ENCODE measurements around the gene EIF2AK3. TPM values are rescaled to one million over a fixed set of nuclear protein-coding genes. Genes with fewer than 3 reads are reported as not detected.
"Not testable (repeated sequence)": the region's sequence is repeated elsewhere in the genome, so short reads cannot be mapped to it uniquely, and the experiment has no call there.

The EIF2AK3 gene
- polyA plus RNA-seq, 10 donors, result 16.7 to 25.4 (median 18.8) TPM

GRCh38 chr2:88600038-88600465, 27.2 kb downstream of the EIF2AK3 start:
- peak; percentile 46 to 82 (median 79) for DNase-seq

GRCh38 chr2:88599527-88599926, 27.7 kb downstream of the EIF2AK3 start:
- no peak for DNase-seq

GRCh38 chr2:88597168-88597567, 30.1 kb downstream of the EIF2AK3 start:
- DNase-seq, result no peak

- DNase-seq, result no peak
Observed at GRCh38 chr2:88596141-88596830, 31.0 kb downstream of the EIF2AK3 start.

GRCh38 chr2:88591698-88592097, 35.6 kb downstream of the EIF2AK3 start:
- DNase-seq, result no peak

- peak; percentile 48 to 71 (median 49) for DNase-seq
Observed at GRCh38 chr2:88590998-88591613, 36.2 kb downstream of the EIF2AK3 start.

GRCh38 chr2:88585969-88586368, 41.3 kb downstream of the EIF2AK3 start:
- DNase-seq, result no peak

- DNase-seq, result no peak
Observed at GRCh38 chr2:88582030-88582429, 45.2 kb downstream of the EIF2AK3 start.

GRCh38 chr2:88580088-88580487, 47.2 kb downstream of the EIF2AK3 start:
- DNase-seq, result no peak

GRCh38 chr2:88575630-88576029, 51.6 kb downstream of the EIF2AK3 start:
- DNase-seq, result no peak

GRCh38 chr2:88575051-88575450, 52.2 kb downstream of the EIF2AK3 start:
- DNase-seq, result no peak

GRCh38 chr2:88574445-88574844, 52.8 kb downstream of the EIF2AK3 start:
- no peak for DNase-seq

GRCh38 chr2:88568179-88568578, 59.1 kb downstream of the EIF2AK3 start:
- no peak for DNase-seq

- DNase-seq, result no peak
Observed at GRCh38 chr2:88564402-88564801, 62.9 kb downstream of the EIF2AK3 start.

- no peak for DNase-seq
Observed at GRCh38 chr2:88563129-88563528, 64.1 kb downstream of the EIF2AK3 start.

GRCh38 chr2:88561646-88562388, 65.4 kb downstream of the EIF2AK3 start:
- no peak for DNase-seq

- DNase-seq, result no peak
Observed at GRCh38 chr2:88560619-88561307, 66.5 kb downstream of the EIF2AK3 start.

GRCh38 chr2:88557290-88557689, 70.0 kb downstream of the EIF2AK3 start:
- no peak for DNase-seq

- no peak for DNase-seq
Observed at GRCh38 chr2:88556026-88556425, 71.2 kb downstream of the EIF2AK3 start.

- DNase-seq, result no peak
Observed at GRCh38 chr2:88554189-88554588, 73.1 kb downstream of the EIF2AK3 start.

GRCh38 chr2:88549616-88550292, 77.5 kb downstream of the EIF2AK3 start:
- DNase-seq, result no peak

- DNase-seq, result not testable (repeated sequence)
Observed at GRCh38 chr2:88546291-88546690, 81.0 kb downstream of the EIF2AK3 start.

All from muscle of back (tissue), 11 donors.